ENCODE measurements around the gene VAV2. TPM values are rescaled to one million over a fixed set of nuclear protein-coding genes. Genes with fewer than 3 reads are reported as not detected.

VAV2 gene
- total RNA-seq, 1 donor from 2014 or later = 61.9 TPM

DNA sequence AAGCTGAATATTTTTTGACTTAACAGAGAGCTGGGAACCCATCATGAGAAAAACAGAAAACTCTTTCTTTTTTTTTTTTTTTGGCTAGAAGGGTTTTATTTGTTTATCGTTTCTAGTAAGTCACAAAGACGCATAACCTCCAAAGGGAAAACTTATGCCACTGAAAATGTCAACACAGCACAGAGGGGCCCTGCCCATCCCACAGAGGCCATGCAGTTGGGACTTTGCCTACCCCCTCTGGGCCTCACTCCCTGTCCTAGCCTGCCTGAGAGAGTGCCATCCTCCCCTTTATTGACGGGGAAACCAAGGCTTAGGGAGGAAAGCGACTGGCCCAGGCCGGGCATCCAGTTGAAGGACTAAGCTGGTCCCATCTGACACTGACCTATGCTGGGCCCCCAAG lies 74.7 kb downstream of the VAV2 start:
- Mint-ChIP-seq H3K27ac (peak overlapping the region; percentile 34), H3K4me1 (peaks cover 48% of the 10 kb centered on the region), H3K9me3 (no peaks in the 10 kb centered on the region), H3K36me3 (peaks cover 2% of the 10 kb centered on the region), H3K27me3 (ENCODE audit: low read depth) (no peaks in the 10 kb centered on the region), H3K4me3 (no peak overlapping the region)
- no peak for DNase-seq (ENCODE audit: low spot score in 2 of 2, unreplicated experiment in 2 of 2)
- TF ChIP-seq CTCF (IDR thresholded peaks at IDR 0.05; ENCODE audit: unreplicated experiment) = no peak

GRCh38 chr9:133916159-133916541 lies 76.0 kb downstream of the VAV2 start:
- peaks cover 57% of the 10 kb centered on the region for H3K4me1 Mint-ChIP-seq
- no peak for DNase-seq (ENCODE audit: low spot score in 2 of 2, unreplicated experiment in 2 of 2)

GRCh38 chr9:133915534-133916158 lies 76.5 kb downstream of the VAV2 start:
- peaks cover 2% of the 10 kb centered on the region for H3K36me3 Mint-ChIP-seq
- H3K27ac Mint-ChIP-seq = peak overlapping the region; percentile 86
- H3K4me3 Mint-ChIP-seq = no peak overlapping the region
- no peak for TF ChIP-seq CTCF (IDR thresholded peaks at IDR 0.05; ENCODE audit: unreplicated experiment)
- no peaks in the 10 kb centered on the region for H3K27me3 Mint-ChIP-seq (ENCODE audit: low read depth)
- DNase-seq (ENCODE audit: low spot score in 2 of 2, unreplicated experiment in 2 of 2) = no peak
- no peaks in the 10 kb centered on the region for H3K9me3 Mint-ChIP-seq
- peaks cover 62% of the 10 kb centered on the region for H3K4me1 Mint-ChIP-seq

More at GRCh38 chr9:133916159-133916541, 76.0 kb downstream of the VAV2 start:
- Mint-ChIP-seq H3K9me3 (no peaks in the 10 kb centered on the region), H3K27ac (peak overlapping the region; percentile 69), H3K4me3 (no peak overlapping the region), H3K27me3 (ENCODE audit: low read depth) (no peaks in the 10 kb centered on the region), H3K36me3 (peaks cover 2% of the 10 kb centered on the region)
- no peak for TF ChIP-seq CTCF (IDR thresholded peaks at IDR 0.05; ENCODE audit: unreplicated experiment)

GRCh38 chr9:133914442-133915342 lies 77.4 kb downstream of the VAV2 start:
- H3K9me3 Mint-ChIP-seq = no peaks in the 10 kb centered on the region
- peak overlapping the region; percentile 86 for H3K27ac Mint-ChIP-seq
- H3K4me1 Mint-ChIP-seq = peaks cover 59% of the 10 kb centered on the region
- H3K4me3 Mint-ChIP-seq = no peak overlapping the region
- no peaks in the 10 kb centered on the region for H3K27me3 Mint-ChIP-seq (ENCODE audit: low read depth)
- H3K36me3 Mint-ChIP-seq = peaks cover 2% of the 10 kb centered on the region
- DNase-seq (ENCODE audit: low spot score in 2 of 2, unreplicated experiment in 2 of 2) = no peak
- no peak for TF ChIP-seq CTCF (IDR thresholded peaks at IDR 0.05; ENCODE audit: unreplicated experiment)

- Mint-ChIP-seq H3K9me3 (no peaks in the 10 kb centered on the region), H3K27me3 (ENCODE audit: low read depth) (no peaks in the 10 kb centered on the region), H3K4me1 (peaks cover 53% of the 10 kb centered on the region), H3K27ac (peak overlapping the region; percentile 51), H3K4me3 (no peak overlapping the region), H3K36me3 (no peaks in the 10 kb centered on the region)
- DNase-seq (ENCODE audit: low spot score in 2 of 2, unreplicated experiment in 2 of 2) = no peak
- TF ChIP-seq CTCF (IDR thresholded peaks at IDR 0.05; ENCODE audit: unreplicated experiment) = no peak
These were observed 78.4 kb downstream of the VAV2 start for GRCh38 chr9:133913571-133914369.

All from mesothelial cell of epicardium (in vitro differentiated cells).